ENCODE results near the gene IL22RA2. TPM values are rescaled to one million over a fixed set of nuclear protein-coding genes. Genes with fewer than 3 reads are reported as not detected.

Gene IL22RA2
- total and polyA plus RNA-seq, 2 experiments from 2014 or later: not detected

DNA sequence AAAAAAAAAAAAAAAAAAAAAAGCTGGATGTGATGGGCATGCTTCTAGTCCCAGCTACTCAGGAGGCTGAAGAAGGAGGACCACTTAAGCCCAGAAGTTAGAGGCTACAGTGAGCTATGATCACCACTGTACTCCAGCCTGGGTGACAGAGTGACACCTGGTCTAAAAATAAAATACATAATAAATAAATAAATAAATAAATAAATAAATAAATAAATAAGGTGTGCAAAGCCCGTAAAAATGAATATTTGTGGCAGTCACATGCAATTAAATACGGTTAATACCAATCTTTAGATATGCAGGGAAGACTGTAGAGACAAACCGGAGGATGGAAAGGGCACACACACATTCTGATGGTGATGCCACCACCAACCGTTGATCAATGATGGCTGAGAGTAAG, 26.2 kb downstream of the IL22RA2 start:
- 74 to 76% methylated on average over 4 of the region's 4 CpGs for WGBS, 2 experiments (ENCODE audit: low coverage in 1 of 2, low lambda C conversion rate in 2 of 2, missing lambda C conversion rate in 2 of 2)
- TF ChIP-seq EZH2 (IDR thresholded peaks at IDR 0.05; ENCODE audit: insufficient read depth, poor library complexity, severe bottlenecking) (no peak), EZH2phosphoT487 (IDR thresholded peaks at IDR 0.05; ENCODE audit: insufficient read depth, low read depth) (no peak)
- Histone ChIP-seq H3K4me2 (ENCODE audit: unreplicated experiment) (no peak overlapping the region), H2AFZ (no peak overlapping the region), H3K9ac (no peak overlapping the region), H3K27ac (no peak overlapping the region), H3K36me3 (ENCODE audit: low read depth) (no peaks in the 10 kb centered on the region), H4K20me1 (ENCODE audit: insufficient read depth) (no peaks in the 10 kb centered on the region), H3K27me3 (replicated peaks; ENCODE audit: insufficient read depth) (no peaks in the 10 kb centered on the region), H3K4me1 (ENCODE audit: insufficient read depth) (peaks cover 12% of the 10 kb centered on the region), H3F3A (ENCODE audit: insufficient read depth) (peaks cover 8% of the 10 kb centered on the region; the same call in 1 of the 2 replicates), H3K9me3 (ENCODE audit: low read depth) (no peaks in the 10 kb centered on the region), H3K4me3 (no peak overlapping the region), H3K79me2 (ENCODE audit: insufficient read depth) (no peaks in the 10 kb centered on the region), H3K9me2 (ENCODE audit: insufficient read depth) (no peaks in the 10 kb centered on the region)
- no peak for DNase-seq
- in situ Hi-C loops (cut with MboI): no loop called here

DNA sequence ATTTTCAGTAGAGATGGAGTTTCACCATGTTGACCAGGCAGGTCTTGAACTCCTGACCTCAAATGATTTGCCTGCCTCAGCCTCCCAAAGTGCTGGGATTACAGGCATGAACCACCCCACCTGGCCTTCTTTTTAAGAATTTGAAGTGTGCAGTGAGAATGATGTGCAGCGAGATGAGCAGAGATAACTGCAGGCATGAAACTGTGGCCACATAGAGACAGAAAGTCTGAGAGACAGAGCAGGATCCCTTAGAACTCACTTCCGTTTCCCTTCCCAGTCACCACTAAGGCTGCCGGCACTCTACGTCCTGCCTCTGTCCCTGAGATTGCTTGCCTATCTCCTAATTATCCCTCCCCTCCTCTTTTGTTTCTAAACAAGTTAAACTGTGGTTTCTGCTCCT, 27.2 kb downstream of the IL22RA2 start:
- DNase-seq: no peak
- Histone ChIP-seq H3K79me2 (ENCODE audit: insufficient read depth) (no peaks in the 10 kb centered on the region), H3K36me3 (ENCODE audit: low read depth) (no peaks in the 10 kb centered on the region), H3K27me3 (replicated peaks; ENCODE audit: insufficient read depth) (no peaks in the 10 kb centered on the region), H4K20me1 (ENCODE audit: insufficient read depth) (no peaks in the 10 kb centered on the region), H3K9me3 (ENCODE audit: low read depth) (no peaks in the 10 kb centered on the region), H3F3A (ENCODE audit: insufficient read depth) (peaks cover 8% of the 10 kb centered on the region; the same call in 1 of the 2 replicates), H3K9me2 (ENCODE audit: insufficient read depth) (no peaks in the 10 kb centered on the region), H2AFZ (no peak overlapping the region), H3K9ac (no peak overlapping the region), H3K4me2 (ENCODE audit: unreplicated experiment) (no peak overlapping the region), H3K27ac (no peak overlapping the region), H3K4me3 (no peak overlapping the region), H3K4me1 (ENCODE audit: insufficient read depth) (peaks cover 12% of the 10 kb centered on the region)
- in situ Hi-C loops (cut with MboI): no loop called here
- TF ChIP-seq EZH2 (IDR thresholded peaks at IDR 0.05; ENCODE audit: insufficient read depth, poor library complexity, severe bottlenecking) (no peak), EZH2phosphoT487 (IDR thresholded peaks at IDR 0.05; ENCODE audit: insufficient read depth, low read depth) (no peak)
- WGBS, 2 experiments (ENCODE audit: low coverage in 1 of 2, low lambda C conversion rate in 2 of 2, missing lambda C conversion rate in 2 of 2): 85 to 90% methylated on average over 4 of the region's 4 CpGs

DNA sequence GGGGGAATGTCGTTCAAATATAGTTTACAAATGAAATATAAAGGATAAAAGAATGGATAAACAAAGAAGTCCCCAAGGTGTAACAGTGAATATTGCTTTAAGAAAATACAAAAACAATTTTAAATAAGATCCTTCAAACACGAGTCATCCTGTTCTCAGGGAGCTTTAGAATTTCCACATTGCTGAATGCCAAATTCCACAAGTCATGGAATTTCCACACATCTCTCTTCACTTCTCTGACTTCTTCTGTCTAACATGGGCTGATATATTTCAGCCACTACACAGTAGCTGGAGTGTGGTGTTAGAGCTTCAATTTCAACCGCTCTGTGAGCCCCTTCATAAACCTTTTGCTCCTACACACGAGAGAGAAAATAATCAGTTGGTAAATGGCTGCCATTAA, 28.0 kb downstream of the IL22RA2 start:
- Histone ChIP-seq H4K20me1 (ENCODE audit: insufficient read depth) (no peaks in the 10 kb centered on the region), H3K9me3 (ENCODE audit: low read depth) (no peaks in the 10 kb centered on the region), H3K27me3 (replicated peaks; ENCODE audit: insufficient read depth) (no peaks in the 10 kb centered on the region), H3K36me3 (ENCODE audit: low read depth) (no peaks in the 10 kb centered on the region), H3K9ac (no peak overlapping the region), H3F3A (ENCODE audit: insufficient read depth) (peaks cover 8% of the 10 kb centered on the region; the same call in 1 of the 2 replicates), H3K4me3 (no peak overlapping the region), H3K9me2 (ENCODE audit: insufficient read depth) (no peaks in the 10 kb centered on the region), H3K79me2 (ENCODE audit: insufficient read depth) (no peaks in the 10 kb centered on the region), H3K4me1 (ENCODE audit: insufficient read depth) (peaks cover 12% of the 10 kb centered on the region), H3K27ac (no peak overlapping the region), H2AFZ (no peak overlapping the region), H3K4me2 (ENCODE audit: unreplicated experiment) (no peak overlapping the region)
- TF ChIP-seq EZH2phosphoT487 (IDR thresholded peaks at IDR 0.05; ENCODE audit: insufficient read depth, low read depth): no peak
- in situ Hi-C loops (cut with MboI): no loop called here
- 47 to 60% methylated on average over 4 of the region's 4 CpGs for WGBS, 2 experiments (ENCODE audit: low coverage in 1 of 2, low lambda C conversion rate in 2 of 2, missing lambda C conversion rate in 2 of 2)
- DNase-seq: peak; percentile 54

DNA sequence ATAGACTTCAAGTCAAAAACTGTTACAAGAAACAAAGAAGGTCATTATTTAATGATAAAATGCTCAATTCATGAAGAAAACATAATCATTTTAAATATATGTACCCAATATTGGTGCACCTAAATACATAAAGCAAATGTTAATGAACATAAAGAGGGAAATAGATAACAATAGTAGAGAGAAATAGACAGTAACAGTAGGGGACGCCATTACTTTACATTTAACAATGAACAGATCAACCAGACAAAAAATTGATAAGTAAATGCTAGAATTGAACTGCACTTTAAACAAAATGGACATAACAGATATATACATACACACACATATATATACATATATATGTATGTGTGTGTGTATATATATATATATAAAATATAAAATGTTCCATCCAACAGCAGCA, 37.4 kb downstream of the IL22RA2 start:
- Histone ChIP-seq H3K27me3 (replicated peaks; ENCODE audit: insufficient read depth) (no peaks in the 10 kb centered on the region; the same call in 1 of the 2 replicates), H3K9me3 (ENCODE audit: low read depth) (no peaks in the 10 kb centered on the region), H3F3A (ENCODE audit: insufficient read depth) (no peaks in the 10 kb centered on the region), H2AFZ (no peak overlapping the region), H3K27ac (no peak overlapping the region), H3K4me2 (ENCODE audit: unreplicated experiment) (no peak overlapping the region), H3K4me1 (ENCODE audit: insufficient read depth) (no peaks in the 10 kb centered on the region), H3K9me2 (ENCODE audit: insufficient read depth) (no peaks in the 10 kb centered on the region), H3K79me2 (ENCODE audit: insufficient read depth) (no peaks in the 10 kb centered on the region), H3K9ac (no peak overlapping the region), H3K4me3 (no peak overlapping the region), H3K36me3 (ENCODE audit: low read depth) (no peaks in the 10 kb centered on the region), H4K20me1 (ENCODE audit: insufficient read depth) (no peaks in the 10 kb centered on the region)
- peak; percentile 29 for DNase-seq
- no peak for TF ChIP-seq EZH2 (IDR thresholded peaks at IDR 0.05; ENCODE audit: insufficient read depth, poor library complexity, severe bottlenecking)
- no peak for TF ChIP-seq EZH2phosphoT487 (IDR thresholded peaks at IDR 0.05; ENCODE audit: insufficient read depth, low read depth)
- in situ Hi-C loops (cut with MboI): no loop called here
- 47 to 54% methylated on average over 1 of the region's 1 CpG for WGBS, 2 experiments (ENCODE audit: low coverage in 1 of 2, low lambda C conversion rate in 2 of 2, missing lambda C conversion rate in 2 of 2)

DNA sequence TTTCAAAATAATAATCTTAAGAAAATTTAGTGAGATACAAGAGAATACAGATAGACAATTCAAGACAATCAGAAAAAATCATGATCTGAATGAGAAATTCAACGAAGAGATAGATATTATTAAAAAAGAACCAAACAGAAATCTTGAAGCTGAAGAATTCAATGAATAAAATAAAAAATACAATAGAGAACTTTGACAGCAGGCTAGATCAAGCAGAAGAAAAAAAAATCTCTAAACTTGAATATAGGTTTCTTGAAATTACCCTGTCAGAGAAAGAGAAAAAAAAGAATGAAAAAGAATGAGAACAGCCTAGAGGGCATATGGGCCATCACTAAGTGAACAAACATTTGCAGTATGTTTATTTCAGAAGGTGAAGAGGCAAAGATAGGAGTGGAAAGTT, 39.0 kb downstream of the IL22RA2 start:
- no peaks in the 10 kb centered on the region for H3K36me3 ChIP-seq (ENCODE audit: low read depth)
- no peak for TF ChIP-seq EZH2 (IDR thresholded peaks at IDR 0.05; ENCODE audit: insufficient read depth, poor library complexity, severe bottlenecking)
- TF ChIP-seq EZH2phosphoT487 (IDR thresholded peaks at IDR 0.05; ENCODE audit: insufficient read depth, low read depth): no peak
- H2AFZ ChIP-seq: no peak overlapping the region
- no peaks in the 10 kb centered on the region for H3F3A ChIP-seq (ENCODE audit: insufficient read depth)
- WGBS, 2 experiments (ENCODE audit: low coverage in 1 of 2, low lambda C conversion rate in 2 of 2, missing lambda C conversion rate in 2 of 2): 52 to 59% methylated on average over 1 of the region's 1 CpG
- no peak overlapping the region for H3K27ac ChIP-seq
- in situ Hi-C loops (cut with MboI): no loop called here
- no peaks in the 10 kb centered on the region for H3K9me2 ChIP-seq (ENCODE audit: insufficient read depth)
- no peak overlapping the region for H3K4me3 ChIP-seq
- H3K4me2 ChIP-seq (ENCODE audit: unreplicated experiment): no peak overlapping the region
- H3K27me3 ChIP-seq (replicated peaks; ENCODE audit: insufficient read depth): no peaks in the 10 kb centered on the region; the same call in 1 of the 2 replicates
- no peak for DNase-seq
- H3K9me3 ChIP-seq (ENCODE audit: low read depth): no peaks in the 10 kb centered on the region
- H4K20me1 ChIP-seq (ENCODE audit: insufficient read depth): no peaks in the 10 kb centered on the region
- no peaks in the 10 kb centered on the region for H3K4me1 ChIP-seq (ENCODE audit: insufficient read depth)
- H3K79me2 ChIP-seq (ENCODE audit: insufficient read depth): no peaks in the 10 kb centered on the region
- no peak overlapping the region for H3K9ac ChIP-seq
